Mammary epithelial cell (primary cell): ENCODE results near the gene RAPGEF2.

Experiments used
- CTCF ChIP-seq, 2 donors: IDR thresholded peaks in 1 of 2; conservative IDR thresholded peaks in 1 of 2; 2 replicates each; pipeline ENCODE4 v1.5.1; 2011 to 2012; ENCODE audit warnings: inconsistent platforms in 2 of 2, low read length in 2 of 2, mild to moderate bottlenecking in 2 of 2, control low read depth in 1 of 2, low read depth in 1 of 2; ENCODE audit not compliant: insufficient read depth in 1 of 2; ENCODE audit errors: extremely low read depth in 1 of 2
- EZH2 ChIP-seq: IDR thresholded peaks from 2 replicates; pipeline ENCODE4 v1.6.1; 2012; ENCODE audit warnings: low read length, inconsistent platforms, borderline replicate concordance

GRCh38 chr4:159401791-159402380, 299.0 kb downstream of the RAPGEF2 start:
- TF ChIP-seq EZH2: no peak
- no peak for TF ChIP-seq CTCF (conservative IDR thresholded peaks at IDR 0.05 in 1 of 2, IDR thresholded peaks at IDR 0.05 in 1 of 2; ENCODE audit: extremely low read depth in 1 of 2, insufficient read depth in 1 of 2, low read depth in 1 of 2, low read length in 2 of 2)
